K562 (cell line): Measurements from ENCODE around the gene XKR7. TPM values are rescaled to one million over a fixed set of nuclear protein-coding genes. Genes with fewer than 3 reads are reported as not detected.

Experiments
- ATAC-seq: fragments of 200-7000 bp; cut with Tn5 transposase; 3 replicates; pipeline ENCODE4 v1.9.1; 2020; ENCODE audit warnings: moderate library complexity
- BruUV-seq: library from RNA; stranded (reverse); fragments of 400-500 nt; replicated peaks from 2 replicates; lab custom pipeline; 2021; lab: Mats Ljungman, UMichigan
- CTCF ChIA-PET: fragments of 300-600 bp; formaldehyde crosslinking; extraction: SDS; loops from one replicate; lab custom pipeline; 2021; ENCODE audit warnings: low intra/inter-chr PET ratio; lab: Yijun Ruan, JAX
- POLR2A ChIA-PET: fragments of 300-600, 350-650 bp; sonication (Branson Sonifier 250); formaldehyde crosslinking; extraction: SDS; loops from one replicate; lab custom pipeline; 2021; ENCODE audit warnings: antibody characterized with exemption, inconsistent platforms; lab: Yijun Ruan, JAX
- DNase-seq, 4 experiments: peaks; one replicate each; pipeline versions ENCODE4 v3.0.0 to v3.0.0-alpha.2; 2011 to 2018; ENCODE audit warnings: low spot score in 3 of 4, mixed read lengths in 3 of 4; ENCODE audit errors: extremely low read depth in 1 of 4
- FAIRE-seq: peaks from 2 replicates; lab custom pipeline; 2011; peaks lifted over from hg19 to GRCh38; lab: Jason Lieb, UNC
- H2AFZ ChIP-seq: 2 replicates; pipeline ENCODE4 v1.6.0; 2011; ENCODE audit warnings: low read depth, low read length, control low read depth, inconsistent platforms
- H3K27ac ChIP-seq: fragments of 200-600 bp; 3 replicates; pipeline ENCODE4 v1.8.0; 2011; ENCODE audit warnings: low read depth, mild to moderate bottlenecking, control low read depth, inconsistent platforms, low read length, moderate library complexity, mixed read lengths; ENCODE audit errors: extremely low read depth
- H3K27me3 ChIP-seq, 2 experiments: fragments of 300-600 bp in 1 of 2; 2 replicates in 1 of 2; 3 replicates in 1 of 2; pipeline versions ENCODE4 v1.6.0 to v1.8.0; 2011; ENCODE audit warnings: inconsistent platforms in 2 of 2, low read length in 2 of 2, mild to moderate bottlenecking in 1 of 2, mixed read lengths in 1 of 2, moderate library complexity in 1 of 2; ENCODE audit not compliant: control insufficient read depth in 2 of 2, insufficient read depth in 2 of 2
- H3K36me3 ChIP-seq: fragments of 300-600 bp; 3 replicates; pipeline ENCODE4 v1.8.0; 2011; ENCODE audit warnings: mild to moderate bottlenecking, low read length, inconsistent platforms; ENCODE audit not compliant: control insufficient read depth, insufficient read depth
- H3K4me1 ChIP-seq, 2 experiments: fragments of 200-600 bp in 1 of 2; replicated peaks in 1 of 2; 2 replicates in 1 of 2; 3 replicates in 1 of 2; pipeline versions ENCODE4 v1.5.1 to v1.8.0; 2011; ENCODE audit warnings: inconsistent platforms in 2 of 2, low read length in 2 of 2, mild to moderate bottlenecking in 1 of 2, mixed read lengths in 1 of 2, moderate library complexity in 1 of 2; ENCODE audit not compliant: control insufficient read depth in 2 of 2, insufficient read depth in 2 of 2
- H3K4me2 ChIP-seq: 2 replicates; pipeline ENCODE4 v1.6.1; 2011; ENCODE audit warnings: low read length, control low read depth, inconsistent platforms, mixed read lengths; ENCODE audit not compliant: insufficient read depth
- H3K4me3 ChIP-seq: fragments of 200-600 bp; sonication (generic), shearing (Covaris generic); 2 replicates; pipeline ENCODE4 v1.5.1; 2016; ENCODE audit warnings: control low read depth, inconsistent platforms
- H3K79me2 ChIP-seq: fragments of 200-600 bp; 3 replicates; pipeline ENCODE4 v1.8.0; 2011; ENCODE audit warnings: low read length, inconsistent platforms; ENCODE audit not compliant: control insufficient read depth, insufficient read depth
- H3K9ac ChIP-seq, 2 experiments: 2 replicates each; pipeline versions ENCODE4 v1.6.0 to v1.6.1; 2011; ENCODE audit warnings: low read depth in 2 of 2, low read length in 2 of 2, control low read depth in 1 of 2, inconsistent platforms in 1 of 2, mild to moderate bottlenecking in 1 of 2, mixed read lengths in 1 of 2; ENCODE audit not compliant: insufficient read depth in 1 of 2
- H3K9me1 ChIP-seq: one replicate; pipeline ENCODE4 v1.6.0; 2011; ENCODE audit warnings: inconsistent platforms, mild to moderate bottlenecking, low read length, moderate library complexity; ENCODE audit not compliant: control insufficient read depth, insufficient read depth
- H3K9me3 ChIP-seq: replicated peaks from 2 replicates; pipeline ENCODE4 v1.5.1; 2011; ENCODE audit warnings: low read depth, low read length, inconsistent platforms; ENCODE audit not compliant: control insufficient read depth, insufficient read depth
- H4K20me1 ChIP-seq: replicated peaks from 2 replicates; pipeline ENCODE4 v1.6.1; 2011; ENCODE audit warnings: low read length, inconsistent platforms, mixed read lengths; ENCODE audit not compliant: control insufficient read depth, insufficient read depth
- BCL6 ChIP-seq: fragments of 250-450 bp; sonication (Bioruptor Pico); IDR thresholded peaks from 2 replicates; pipeline ENCODE4 v1.4.0; 2020
- CEBPB ChIP-seq: fragments of 450-650 bp; IDR thresholded peaks from 2 replicates; pipeline ENCODE4 v1.6.1; 2016; ENCODE audit warnings: missing genetic modification characterization, missing compliant biosample characterization
- MECOM ChIP-seq: fragments of 250-450 bp; sonication (Bioruptor Pico); IDR thresholded peaks from 2 replicates; pipeline ENCODE4 v1.8.0; 2022; ENCODE audit warnings: inconsistent platforms
- TEAD2 ChIP-seq: fragments of 450-650 bp; IDR thresholded peaks from 2 replicates; pipeline ENCODE4 v1.6.1; 2016; ENCODE audit warnings: missing genetic modification characterization, control low read depth, missing compliant biosample characterization
- ZFP36 ChIP-seq: fragments of 150-350 bp; IDR thresholded peaks from 2 replicates; pipeline ENCODE4 v1.6.1; 2018; ENCODE audit warnings: low read length, low read depth; ENCODE audit not compliant: partially characterized antibody
- WGBS: fragments of 100-300 bp; shearing (Covaris generic); methylation state at CpG from one replicate; pipeline ENCODE4 v1.1.6; 2016; ENCODE audit warnings: low coverage, mixed read lengths; ENCODE audit not compliant: insufficient coverage; ENCODE audit errors: missing lambda C conversion rate; 5-methylcytosine and 5-hydroxymethylcytosine counted together
- in situ Hi-C: fragments of 300-500 bp; cut with MboI; formaldehyde crosslinking; loops from 4 replicates; pipeline ENCODE4 v1.15.0; 2018; ENCODE audit warnings: inconsistent platforms, mixed read lengths
- intact Hi-C: fragments of 100-400 bp; cut with micrococcal nuclease; formaldehyde crosslinking; loops from 2 replicates; pipeline ENCODE4 v1.14.2; 2022
- polyA plus RNA-seq, 8 experiments: library from polyadenylated mRNA; depleted of rRNA in 4 of 8; stranded (reverse) in 5 of 8; unstranded in 3 of 8; fragments of >200 nt; fragmentation: Nextera tagmentation in 2 of 8; fragmentation: Illumina TruSeq in 1 of 8; extraction: Ambion mirVana in 2 of 8; extraction: Trizol in 1 of 8; gene quantifications; 2 replicates each; pipeline versions ENCODE4 v1.2.1 to v1.2.3, GENCODE V29; 2011 to 2014; ENCODE audit warnings: inconsistent platforms in 1 of 8, missing spikeins in 1 of 8
- total RNA-seq, 7 experiments: library from RNA; depleted of rRNA in 6 of 7; stranded (reverse); fragments of >200 nt in 6 of 7; fragmentation: Illumina TruSeq in 2 of 7; extraction: Trizol in 2 of 7; gene quantifications; 2 replicates each; pipeline versions ENCODE4 v1.2.1 to v1.2.3, GENCODE V29; 2011 to 2021; ENCODE audit warnings: low replicate concordance in 1 of 7
- TF ChIP-seq, protein P1 (sequence below): fragments of 250-450 bp; sonication (Bioruptor Pico); IDR thresholded peaks from 2 replicates; pipeline ENCODE4 v1.8.0; 2022; ENCODE audit warnings: inconsistent platforms, mild to moderate bottlenecking, moderate library complexity, borderline replicate concordance
- TF ChIP-seq, protein P2 (sequence below): fragments of 250-450 bp; sonication (Bioruptor Pico); IDR thresholded peaks from 2 replicates; pipeline ENCODE4 v1.4.0; 2020; ENCODE audit warnings: mild to moderate bottlenecking, moderate library complexity
- TF ChIP-seq, protein P3 (sequence below): fragments of 250-450 bp; sonication (Bioruptor Pico); IDR thresholded peaks from 2 replicates; pipeline ENCODE4 v1.5.0; 2021; ENCODE audit warnings: mild to moderate bottlenecking, moderate library complexity

The XKR7 gene
- total and polyA plus RNA-seq, 9 of the 15 experiments (the other 6 are each of a cell fraction or from before 2014, with no cell fraction given): 0.02 TPM; not detected in 8

DNA sequence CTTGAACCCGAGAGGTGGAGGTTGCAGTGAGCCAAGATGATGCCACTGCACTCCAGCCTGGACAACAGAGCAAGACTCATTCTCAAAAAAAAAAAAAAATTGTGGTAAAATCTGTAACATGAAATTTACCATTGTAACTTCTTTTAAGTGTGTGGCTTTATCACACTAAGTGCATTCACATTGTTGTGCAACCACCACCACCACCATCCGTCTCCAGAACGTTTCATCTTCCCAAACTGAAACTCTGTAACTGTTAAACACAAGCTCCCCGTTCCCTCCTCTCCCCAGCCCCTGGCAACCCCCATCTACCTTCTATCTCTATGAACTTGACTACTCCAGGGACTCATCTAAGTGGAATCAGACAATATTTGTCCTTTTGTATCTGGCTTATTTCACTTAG lies 45.8 kb upstream of the XKR7 start:
- no peaks in the 10 kb centered on the region for H3K36me3 ChIP-seq
- WGBS: 2% methylated on average over 4 of the region's 4 CpGs

DNA sequence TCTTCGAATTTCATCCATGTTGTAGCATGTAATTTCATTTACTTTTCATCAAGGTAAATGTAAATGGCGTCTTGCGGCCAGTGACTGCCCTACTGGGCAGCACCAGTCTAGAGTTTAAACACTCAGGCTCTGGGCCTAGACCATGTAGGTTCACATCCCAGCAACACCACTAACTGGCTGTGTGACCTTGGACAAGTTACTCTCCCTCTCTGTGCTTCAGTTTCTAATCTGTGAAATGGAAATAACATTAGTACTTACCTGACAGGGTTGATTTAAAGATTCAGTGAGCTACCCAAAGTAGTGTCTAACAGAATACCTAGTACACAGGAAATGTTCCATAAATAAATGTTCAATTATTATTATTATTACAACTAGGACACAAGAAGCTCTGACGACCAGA lies 45.4 kb upstream of the XKR7 start:
- in situ Hi-C loops (no loop called here), intact Hi-C loops (no loop called here)
- no peak overlapping the region for H3K4me3 ChIP-seq
- DNase-seq (no peak), ATAC-seq (no peak), FAIRE-seq (no peak)
- H4K20me1 ChIP-seq: peaks cover 26% of the 10 kb centered on the region
- H3K9me1 ChIP-seq: peaks cover 3% of the 10 kb centered on the region
- WGBS: 11% methylated on average over 4 of the region's 4 CpGs
- ChIA-PET CTCF (no interaction called here), POLR2A (no interaction called here)
- H2AFZ ChIP-seq: no peak overlapping the region
- H3K27me3 ChIP-seq: peaks cover 4 to 41% of the 10 kb centered on the region in 2 experiments; a peak in 3 of 5 replicates
- no peaks in the 10 kb centered on the region for H3K36me3 ChIP-seq
- H3K4me1 ChIP-seq: peaks cover 12 to 19% of the 10 kb centered on the region in 2 experiments
- H3K4me2 ChIP-seq: no peak overlapping the region
- BruUV-seq: no TSS peak
- H3K79me2 ChIP-seq: no peaks in the 10 kb centered on the region
- H3K9me3 ChIP-seq: no peaks in the 10 kb centered on the region
- no peak overlapping the region for H3K9ac ChIP-seq
- H3K27ac ChIP-seq: no peak overlapping the region
- no peak for TF ChIP-seq MECOM (CRISPR knock-in tag)
- TF ChIP-seq ZFP36: peak; percentile 58
- TF ChIP-seq, protein P1, sequence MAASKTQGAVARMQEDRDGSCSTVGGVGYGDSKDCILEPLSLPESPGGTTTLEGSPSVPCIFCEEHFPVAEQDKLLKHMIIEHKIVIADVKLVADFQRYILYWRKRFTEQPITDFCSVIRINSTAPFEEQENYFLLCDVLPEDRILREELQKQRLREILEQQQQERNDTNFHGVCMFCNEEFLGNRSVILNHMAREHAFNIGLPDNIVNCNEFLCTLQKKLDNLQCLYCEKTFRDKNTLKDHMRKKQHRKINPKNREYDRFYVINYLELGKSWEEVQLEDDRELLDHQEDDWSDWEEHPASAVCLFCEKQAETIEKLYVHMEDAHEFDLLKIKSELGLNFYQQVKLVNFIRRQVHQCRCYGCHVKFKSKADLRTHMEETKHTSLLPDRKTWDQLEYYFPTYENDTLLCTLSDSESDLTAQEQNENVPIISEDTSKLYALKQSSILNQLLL (CRISPR knock-in tag): no peak
- TF ChIP-seq, protein P2, sequence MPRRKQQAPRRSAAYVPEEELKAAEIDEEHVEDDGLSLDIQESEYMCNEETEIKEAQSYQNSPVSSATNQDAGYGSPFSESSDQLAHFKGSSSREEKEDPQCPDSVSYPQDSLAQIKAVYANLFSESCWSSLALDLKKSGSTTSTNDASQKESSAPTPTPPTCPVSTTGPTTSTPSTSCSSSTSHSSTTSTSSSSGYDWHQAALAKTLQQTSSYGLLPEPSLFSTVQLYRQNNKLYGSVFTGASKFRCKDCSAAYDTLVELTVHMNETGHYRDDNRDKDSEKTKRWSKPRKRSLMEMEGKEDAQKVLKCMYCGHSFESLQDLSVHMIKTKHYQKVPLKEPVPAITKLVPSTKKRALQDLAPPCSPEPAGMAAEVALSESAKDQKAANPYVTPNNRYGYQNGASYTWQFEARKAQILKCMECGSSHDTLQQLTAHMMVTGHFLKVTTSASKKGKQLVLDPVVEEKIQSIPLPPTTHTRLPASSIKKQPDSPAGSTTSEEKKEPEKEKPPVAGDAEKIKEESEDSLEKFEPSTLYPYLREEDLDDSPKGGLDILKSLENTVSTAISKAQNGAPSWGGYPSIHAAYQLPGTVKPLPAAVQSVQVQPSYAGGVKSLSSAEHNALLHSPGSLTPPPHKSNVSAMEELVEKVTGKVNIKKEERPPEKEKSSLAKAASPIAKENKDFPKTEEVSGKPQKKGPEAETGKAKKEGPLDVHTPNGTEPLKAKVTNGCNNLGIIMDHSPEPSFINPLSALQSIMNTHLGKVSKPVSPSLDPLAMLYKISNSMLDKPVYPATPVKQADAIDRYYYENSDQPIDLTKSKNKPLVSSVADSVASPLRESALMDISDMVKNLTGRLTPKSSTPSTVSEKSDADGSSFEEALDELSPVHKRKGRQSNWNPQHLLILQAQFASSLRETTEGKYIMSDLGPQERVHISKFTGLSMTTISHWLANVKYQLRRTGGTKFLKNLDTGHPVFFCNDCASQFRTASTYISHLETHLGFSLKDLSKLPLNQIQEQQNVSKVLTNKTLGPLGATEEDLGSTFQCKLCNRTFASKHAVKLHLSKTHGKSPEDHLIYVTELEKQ (CRISPR knock-in tag): no peak
- TF ChIP-seq, protein P3, sequence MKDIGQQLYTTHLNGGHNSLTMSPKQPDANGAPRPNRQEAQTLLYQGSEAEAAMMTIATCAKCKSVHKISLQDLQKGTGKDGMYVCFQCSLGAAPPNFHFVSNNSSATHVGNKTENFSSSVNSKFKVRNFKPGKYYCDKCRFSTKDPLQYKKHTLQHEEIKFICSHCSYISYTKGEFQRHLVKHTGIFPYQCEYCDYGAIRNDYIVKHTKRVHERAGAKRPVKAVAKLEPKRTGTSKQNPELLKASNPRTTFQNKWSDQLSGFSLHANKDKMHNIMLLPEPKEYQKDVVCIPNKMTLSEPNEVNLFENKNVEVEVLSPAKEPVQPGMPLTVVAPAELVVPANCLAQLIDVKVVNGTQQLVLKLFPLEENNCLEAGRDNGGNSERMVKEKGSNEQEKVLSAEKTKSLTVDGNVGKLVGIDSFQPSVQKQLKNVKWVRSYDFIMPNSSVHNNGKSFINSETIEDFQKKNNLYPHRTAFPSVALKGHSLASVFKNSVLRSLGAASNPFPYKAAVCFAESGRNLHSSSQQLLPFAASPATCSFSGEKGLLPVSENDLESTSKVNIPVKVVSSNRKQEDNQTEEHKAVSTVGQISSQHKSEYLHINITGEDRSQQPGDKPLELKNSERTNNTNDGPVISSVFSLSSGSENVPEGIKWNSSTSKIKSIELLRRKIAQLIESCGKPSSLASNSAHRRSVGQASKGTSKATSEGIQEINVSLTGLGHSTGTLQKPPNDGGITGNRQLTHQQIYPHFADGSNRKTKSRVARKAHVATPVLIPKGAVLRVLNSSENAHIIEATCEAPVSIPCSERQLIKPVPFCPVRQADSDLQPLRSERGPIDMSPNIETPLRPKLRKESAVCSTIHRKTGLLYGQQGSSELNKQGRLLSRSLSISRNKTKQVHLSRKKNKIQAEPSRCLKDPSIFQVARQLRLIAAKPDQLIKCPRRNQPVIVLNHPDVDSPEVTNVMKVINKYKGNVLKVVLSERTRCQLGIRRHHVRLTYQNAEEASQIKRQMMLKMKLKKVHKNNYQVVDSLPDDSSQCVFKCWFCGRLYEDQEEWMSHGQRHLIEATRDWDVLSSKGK (CRISPR knock-in tag): no peak

More for the DNA sequence above, 45.8 kb upstream of the XKR7 start:
- peaks cover 16 to 19% of the 10 kb centered on the region in 2 experiments for H3K4me1 ChIP-seq
- no peak for DNase-seq
- no peak for FAIRE-seq
- no peaks in the 10 kb centered on the region for H3K79me2 ChIP-seq
- in situ Hi-C loops: no loop called here
- H3K4me2 ChIP-seq: no peak overlapping the region
- no peaks in the 10 kb centered on the region for H3K9me3 ChIP-seq
- no peak overlapping the region for H3K4me3 ChIP-seq
- ATAC-seq: no peak
- no peak overlapping the region for H2AFZ ChIP-seq
- H4K20me1 ChIP-seq: peaks cover 25% of the 10 kb centered on the region
- BruUV-seq: no TSS peak
- no peak for TF ChIP-seq BCL6 (CRISPR knock-in tag)
- peak; percentile 51; the same call in 1 of the 2 replicates for TF ChIP-seq CEBPB (tag)
- TF ChIP-seq TEAD2 (tag): no peak
- no peak overlapping the region for H3K27ac ChIP-seq
- ChIA-PET POLR2A (no interaction called here), CTCF (no interaction called here)
- intact Hi-C loops: no loop called here
- peaks cover 4 to 41% of the 10 kb centered on the region in 2 experiments; a peak in 3 of 5 replicates for H3K27me3 ChIP-seq
- peaks cover 3% of the 10 kb centered on the region for H3K9me1 ChIP-seq
- H3K9ac ChIP-seq: no peak overlapping the region
